Upper lobe of left lung (tissue), 6 donors: ENCODE data around the gene CDKN1C. TPM values are rescaled to one million over a fixed set of nuclear protein-coding genes. Genes with fewer than 3 reads are reported as not detected.

Experiments
- ATAC-seq, 2 donors: fragments of 200-7000 bp; cut with Tn5 transposase; one replicate each; pipeline ENCODE4 v1.9.1; 2022; ENCODE audit warnings: mild to moderate bottlenecking in 2 of 2, moderate library complexity in 2 of 2; ENCODE audit not compliant: low FRiP score in 2 of 2
- DNase-seq, 2 donors: peaks; one replicate each; pipeline ENCODE4 v3.0.0-alpha.2; 2019 to 2020
- H3K27ac ChIP-seq, 4 donors: fragments of 200-600 bp; sonication (generic); one replicate each; pipeline ENCODE4 v1.5.1; 2016 to 2019
- H3K27me3 ChIP-seq, 4 donors: fragments of 200-600 bp; sonication (generic); one replicate each; pipeline ENCODE4 v1.5.1; 2017 to 2019
- H3K36me3 ChIP-seq, 4 donors: fragments of 200-600 bp; sonication (generic); one replicate each; pipeline ENCODE4 v1.5.1; 2016 to 2019
- H3K4me1 ChIP-seq, 4 donors: fragments of 200-600 bp; sonication (generic); one replicate each; pipeline ENCODE4 v1.5.1; 2018 to 2019
- H3K4me3 ChIP-seq, 4 donors: fragments of 200-600 bp; sonication (generic); one replicate each; pipeline ENCODE4 v1.5.1; 2017 to 2019; ENCODE audit warnings: mild to moderate bottlenecking in 2 of 4, moderate library complexity in 1 of 4
- H3K9me3 ChIP-seq, 4 donors: fragments of 200-600 bp; sonication (generic); one replicate each; pipeline ENCODE4 v1.5.1; 2018 to 2019
- CTCF ChIP-seq, 6 experiments: fragments of 450-650 bp in 4 of 6; fragments of 200-600 bp in 2 of 6; sonication (generic) in 2 of 6; IDR thresholded peaks; one replicate each; pipeline ENCODE4 v1.5.1; 2016 to 2019; ENCODE audit warnings: antibody characterized with exemption in 6 of 6
- EP300 ChIP-seq, 4 donors: sonication (generic); formaldehyde crosslinking; IDR thresholded peaks; one replicate each; pipeline ENCODE4 v1.5.1; 2017; ENCODE audit warnings: antibody characterized with exemption in 4 of 4, control low read depth in 2 of 4
- POLR2A ChIP-seq, 4 donors: fragments of 450-650 bp; IDR thresholded peaks; one replicate each; pipeline ENCODE4 v1.5.1; 2016 to 2017; ENCODE audit warnings: antibody characterized with exemption in 4 of 4, mild to moderate bottlenecking in 2 of 4
- POLR2AphosphoS5 ChIP-seq, 2 donors: sonication (generic); formaldehyde crosslinking; IDR thresholded peaks; one replicate each; pipeline ENCODE4 v1.5.1; 2017; ENCODE audit warnings: antibody characterized with exemption in 2 of 2
- WGBS, 2 donors: methylation state at CpG; one replicate each; pipeline ENCODE4 v1.1.5; 2017 to 2018; 5-methylcytosine and 5-hydroxymethylcytosine counted together
- total RNA-seq, 6 donors: library from RNA; depleted of rRNA in 4 of 6; stranded (reverse); fragments of >200 nt in 4 of 6; gene quantifications; one replicate each; pipeline versions ENCODE4 v1.1.0 to v1.2.1, GENCODE V29; 2016 to 2021
- donor health status: DM: no; HTN: no; CAD: no; lungs with moderate emphysema.
- donor health status: DM: no; HTN: yes; CAD: no; lungs with severe emphysema.

Gene CDKN1C
- total RNA-seq, 6 donors from 2014 or later: 23.4 to 71.9 (median 33.6) TPM

GRCh38 chr11:2886191-2886894, 768 bp upstream of the CDKN1C start:
- Histone ChIP-seq H3K4me1 (peaks cover 27 to 54% (median 31%) of the 10 kb centered on the region in 4 donors), H3K36me3 (no peaks in the 10 kb centered on the region), H3K27ac (peak overlapping the region; percentile 13 to 91 (median 60)), H3K27me3 (peaks cover 0 to 8% (median 3%) of the 10 kb centered on the region in 4 donors), H3K4me3 (peak overlapping the region in 3 of 4 donors; percentile 77 to 90 (median 86)), H3K9me3 (no peaks in the 10 kb centered on the region)
- ATAC-seq: peak in 1 of 2 donors; percentile 3
- peak in 1 of 2 donors; percentile 75 for DNase-seq
- TF ChIP-seq POLR2A (IDR thresholded peaks at IDR 0.05) (no peak), CTCF (IDR thresholded peaks at IDR 0.05) (peak in 4 of 6 experiments; percentile 15 to 37 (median 24))
- 15 to 16% methylated on average over 25 to 33 of the region's 49 CpGs for WGBS, 2 donors

GRCh38 chr11:2885017-2885677, 428 bp downstream of the CDKN1C start:
- Histone ChIP-seq H3K4me3 (peak overlapping the region; percentile 36 to 90 (median 82)), H3K36me3 (no peaks in the 10 kb centered on the region), H3K27me3 (peaks cover 0 to 8% (median 3%) of the 10 kb centered on the region in 4 donors), H3K4me1 (peaks cover 17 to 44% (median 25%) of the 10 kb centered on the region in 4 donors), H3K9me3 (no peaks in the 10 kb centered on the region), H3K27ac (peak overlapping the region; percentile 71 to 96 (median 90))
- ATAC-seq: peak in 1 of 2 donors; percentile 50
- WGBS, 2 donors: 0 to 2% methylated on average over 21 to 52 of the region's 80 CpGs
- TF ChIP-seq CTCF (IDR thresholded peaks at IDR 0.05) (peak in 5 of 6 experiments; percentile 54 to 70 (median 70)), POLR2A (IDR thresholded peaks at IDR 0.05) (no peak), EP300 (IDR thresholded peaks at IDR 0.05) (no peak)
- peak; percentile 69 to 92 for DNase-seq

GRCh38 chr11:2883979-2884815, 1.4 kb downstream of the CDKN1C start:
- Histone ChIP-seq H3K27ac (peak overlapping the region; percentile 71 to 96 (median 90)), H3K4me1 (peaks cover 17 to 44% (median 25%) of the 10 kb centered on the region in 4 donors), H3K9me3 (no peaks in the 10 kb centered on the region), H3K4me3 (peak overlapping the region; percentile 59 to 90 (median 82)), H3K36me3 (no peaks in the 10 kb centered on the region), H3K27me3 (peaks cover 0 to 8% (median 3%) of the 10 kb centered on the region in 4 donors)
- peak in 1 of 2 donors; percentile 47 for ATAC-seq
- DNase-seq: peak; percentile 62 to 92
- 0% methylated on average over 34 of the region's 119 CpGs; no CpG with 5 or more reads in 1 of the 2 donors for WGBS, 2 donors
- TF ChIP-seq EP300 (IDR thresholded peaks at IDR 0.05): no peak
- peak in 1 of 4 donors; percentile 18 for TF ChIP-seq POLR2A (IDR thresholded peaks at IDR 0.05)

- Histone ChIP-seq H3K4me1 (peaks cover 17 to 44% (median 25%) of the 10 kb centered on the region in 4 donors), H3K36me3 (no peaks in the 10 kb centered on the region), H3K27me3 (peaks cover 0 to 8% (median 3%) of the 10 kb centered on the region in 4 donors), H3K27ac (peak overlapping the region; percentile 71 to 96 (median 90)), H3K9me3 (no peaks in the 10 kb centered on the region), H3K4me3 (peak overlapping the region; percentile 21 to 90 (median 82))
- TF ChIP-seq POLR2A (IDR thresholded peaks at IDR 0.05): no peak
- TF ChIP-seq CTCF (IDR thresholded peaks at IDR 0.05): no peak
- TF ChIP-seq POLR2AphosphoS5 (IDR thresholded peaks at IDR 0.05): no peak
- TF ChIP-seq EP300 (IDR thresholded peaks at IDR 0.05): no peak
- ATAC-seq: no peak
- no peak for DNase-seq
- 5 to 6% methylated on average over 11 to 24 of the region's 24 CpGs for WGBS, 2 donors
Measured at GRCh38 chr11:2883640-2883978, 2.0 kb downstream of the CDKN1C start.
